GM10266 (cell line): ENCODE data around the gene ATG4B.
A peak's percentile ranks its signal among the peaks of the same experiment; 100 is the strongest.

Experiments
- DNase-seq: peaks from one replicate; pipeline ENCODE4 v3.0.0; 2012; ENCODE audit errors: extremely low spot score
- TF ChIP-seq, protein P1 (sequence below): IDR thresholded peaks from 2 replicates; pipeline ENCODE4 v1.5.1; 2012; ENCODE audit warnings: mild to moderate bottlenecking, low read depth; ENCODE audit not compliant: control insufficient read depth, insufficient read depth; ENCODE audit errors: missing control alignments

ATG4B gene

DNA sequence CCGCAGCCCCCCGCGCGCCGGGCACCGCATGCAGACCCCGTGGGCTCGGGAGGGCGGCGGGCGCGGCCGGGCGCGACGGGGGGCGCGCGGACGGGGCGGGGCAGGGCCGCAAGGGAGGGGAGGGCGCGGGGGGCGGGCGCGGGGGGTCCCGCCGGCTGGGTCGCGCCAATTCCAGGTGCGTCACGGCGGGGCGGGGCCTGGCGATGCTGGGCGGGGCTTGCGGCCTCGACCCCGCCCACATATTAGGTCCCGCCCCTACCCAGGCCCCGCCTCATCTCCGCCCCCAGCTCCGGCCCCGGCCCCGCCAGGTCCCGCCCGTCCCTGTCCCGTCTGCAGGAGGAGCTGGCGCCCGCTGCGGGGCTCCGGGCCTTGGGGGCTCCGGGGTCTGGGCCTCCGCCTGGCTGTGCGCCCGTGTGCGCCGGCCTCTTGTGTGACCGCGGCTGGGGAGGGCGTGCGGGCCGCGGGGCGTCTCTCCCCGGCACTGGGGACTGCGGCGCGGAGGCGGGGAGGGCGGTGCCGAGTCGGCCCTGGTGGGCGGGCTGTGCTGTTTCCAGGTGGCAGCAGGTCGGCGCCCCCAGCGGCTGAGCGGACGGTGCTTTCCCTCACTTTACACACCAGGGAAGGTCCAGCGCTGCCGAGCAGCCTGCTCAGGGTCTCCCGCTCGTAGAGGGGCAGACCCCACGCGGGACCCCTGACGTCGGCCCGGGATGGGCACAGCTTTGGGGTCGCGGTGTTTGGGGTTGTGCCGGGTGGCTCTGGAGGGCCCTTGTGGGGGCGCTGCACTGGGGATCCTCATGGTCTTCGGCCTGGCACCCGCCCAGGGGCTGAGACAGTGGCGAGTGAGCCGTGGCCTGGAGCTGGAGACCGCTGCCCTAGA is 64.9 kb downstream of the ATG4B start:
- peak; percentile 96 for DNase-seq
- TF ChIP-seq, protein P1, sequence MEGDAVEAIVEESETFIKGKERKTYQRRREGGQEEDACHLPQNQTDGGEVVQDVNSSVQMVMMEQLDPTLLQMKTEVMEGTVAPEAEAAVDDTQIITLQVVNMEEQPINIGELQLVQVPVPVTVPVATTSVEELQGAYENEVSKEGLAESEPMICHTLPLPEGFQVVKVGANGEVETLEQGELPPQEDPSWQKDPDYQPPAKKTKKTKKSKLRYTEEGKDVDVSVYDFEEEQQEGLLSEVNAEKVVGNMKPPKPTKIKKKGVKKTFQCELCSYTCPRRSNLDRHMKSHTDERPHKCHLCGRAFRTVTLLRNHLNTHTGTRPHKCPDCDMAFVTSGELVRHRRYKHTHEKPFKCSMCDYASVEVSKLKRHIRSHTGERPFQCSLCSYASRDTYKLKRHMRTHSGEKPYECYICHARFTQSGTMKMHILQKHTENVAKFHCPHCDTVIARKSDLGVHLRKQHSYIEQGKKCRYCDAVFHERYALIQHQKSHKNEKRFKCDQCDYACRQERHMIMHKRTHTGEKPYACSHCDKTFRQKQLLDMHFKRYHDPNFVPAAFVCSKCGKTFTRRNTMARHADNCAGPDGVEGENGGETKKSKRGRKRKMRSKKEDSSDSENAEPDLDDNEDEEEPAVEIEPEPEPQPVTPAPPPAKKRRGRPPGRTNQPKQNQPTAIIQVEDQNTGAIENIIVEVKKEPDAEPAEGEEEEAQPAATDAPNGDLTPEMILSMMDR, result peak; percentile 58

GRCh38 chr2:241703032-241703604 is 65.6 kb downstream of the ATG4B start:
- TF ChIP-seq, protein P1, result no peak
- DNase-seq, result no peak

- DNase-seq, result no peak
- TF ChIP-seq, protein P1, result no peak
These were observed 69.0 kb downstream of the ATG4B start for GRCh38 chr2:241706537-241706936.

DNA sequence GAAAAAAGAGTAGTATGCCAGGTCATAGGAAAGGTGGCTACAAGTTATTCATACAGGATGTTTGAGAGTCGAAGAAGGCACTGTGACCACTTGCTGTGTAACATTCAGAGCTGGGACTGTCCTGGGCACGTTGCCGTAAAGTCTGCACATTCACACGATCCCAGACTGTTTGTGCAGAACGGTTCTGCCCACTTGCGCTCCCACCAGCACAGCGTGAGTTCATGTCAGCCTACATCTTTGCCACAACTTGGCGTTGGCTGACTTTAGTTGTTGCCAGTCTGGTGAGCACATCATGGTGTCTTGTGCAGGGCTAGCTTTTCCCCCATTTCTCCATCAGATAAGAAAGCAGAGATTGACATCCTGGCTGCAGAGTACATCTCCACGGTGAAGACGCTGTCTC is 71.4 kb downstream of the ATG4B start:
- TF ChIP-seq, protein P1, result no peak
- no peak for DNase-seq

- DNase-seq, result no peak
- TF ChIP-seq, protein P1, result no peak
These were observed 81.6 kb downstream of the ATG4B start for GRCh38 chr2:241719093-241719492.

DNA sequence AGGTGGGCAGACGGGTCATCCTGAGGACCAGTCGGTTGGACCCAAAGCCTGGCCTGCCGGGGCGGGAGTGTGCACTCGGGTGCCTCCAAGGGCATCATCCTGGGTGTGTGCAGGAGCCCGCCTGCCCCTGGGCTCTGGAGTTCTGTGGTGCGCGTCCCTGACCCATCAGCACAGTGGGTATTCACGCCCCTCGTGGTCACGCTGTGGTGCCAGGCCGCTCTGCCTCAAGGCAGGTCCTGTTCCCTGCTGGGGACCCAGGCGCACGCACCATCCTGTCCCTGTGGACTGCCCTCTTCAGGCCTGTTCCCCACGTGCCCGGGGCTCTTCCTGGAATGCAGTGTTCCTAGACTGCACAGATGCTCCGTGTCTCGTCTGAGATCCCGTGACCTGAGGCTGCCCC is 82.6 kb downstream of the ATG4B start:
- no peak for DNase-seq
- TF ChIP-seq, protein P1, result no peak

DNA sequence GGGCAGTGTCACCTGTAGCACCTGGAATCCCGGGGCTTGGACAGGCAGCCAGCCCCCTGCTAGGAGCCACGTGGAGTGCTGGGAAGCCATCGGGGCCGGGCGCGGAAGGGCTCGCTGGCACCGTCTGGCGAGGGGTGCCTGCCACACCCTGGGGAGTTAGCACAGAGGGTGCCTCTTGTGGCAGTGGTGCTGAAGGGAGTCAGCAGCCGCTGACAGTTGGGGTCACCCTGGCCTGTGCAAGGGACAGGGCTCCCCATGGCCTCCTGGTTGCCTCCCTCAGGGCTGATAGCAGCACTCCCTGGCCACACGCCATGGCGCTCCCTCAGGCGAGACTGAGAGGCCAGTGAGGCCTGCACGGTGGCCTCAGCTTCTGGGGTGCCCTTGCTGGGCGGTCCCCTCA is 83.1 kb downstream of the ATG4B start:
- TF ChIP-seq, protein P1, result no peak
- DNase-seq, result peak; percentile 14
